Stimulated activated CD4-positive, alpha-beta T cell treated with anti-CD3 and anti-CD28 coated beads, Interleukin-2, amount 100 ng/mL, for 48 hours (primary cell): ENCODE data around the gene DCC.

Experiments
- DNase-seq, 2 donors: peaks; one replicate each; pipeline ENCODE4 v3.0.0-alpha.2; 2020

The DCC gene

DNA sequence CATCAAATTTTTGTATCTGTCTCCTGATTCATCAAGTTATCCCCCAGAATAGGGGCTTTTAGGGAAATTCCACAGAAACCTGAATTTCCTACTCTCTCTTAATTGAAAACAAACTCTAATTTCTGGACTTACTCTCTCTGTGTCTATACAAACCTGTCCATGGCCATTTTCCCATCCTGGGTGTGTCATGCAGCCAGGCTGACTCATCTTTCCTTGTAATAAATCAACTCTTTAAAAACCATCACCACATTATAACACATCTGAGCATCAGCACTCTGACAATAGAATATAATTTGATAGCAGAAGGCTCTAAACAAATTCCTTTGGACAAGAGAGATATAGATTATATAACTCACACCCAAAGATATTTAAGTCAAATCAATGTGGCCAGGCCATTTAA, 610.2 kb downstream of the DCC start:
- no peak for DNase-seq

DNA sequence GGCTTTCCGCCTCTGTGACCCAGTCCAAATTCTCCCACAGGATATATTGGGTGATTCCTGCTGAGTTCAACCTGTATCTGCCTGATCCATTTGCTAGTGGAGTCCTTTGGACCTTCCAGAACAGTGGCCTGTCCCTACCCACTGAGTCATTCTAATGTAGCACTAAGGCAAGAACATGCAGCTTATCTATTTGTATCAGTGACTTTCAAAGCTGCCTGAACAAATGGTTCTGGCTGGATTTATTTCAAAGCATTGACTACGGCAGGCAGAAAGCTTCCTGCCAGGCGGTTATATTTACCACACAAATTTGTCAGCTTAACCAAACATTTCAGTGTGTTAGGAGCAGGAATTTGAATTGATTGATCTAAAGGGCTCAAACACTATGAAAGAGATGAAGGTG, 613.4 kb downstream of the DCC start:
- DNase-seq, result no peak

DNA sequence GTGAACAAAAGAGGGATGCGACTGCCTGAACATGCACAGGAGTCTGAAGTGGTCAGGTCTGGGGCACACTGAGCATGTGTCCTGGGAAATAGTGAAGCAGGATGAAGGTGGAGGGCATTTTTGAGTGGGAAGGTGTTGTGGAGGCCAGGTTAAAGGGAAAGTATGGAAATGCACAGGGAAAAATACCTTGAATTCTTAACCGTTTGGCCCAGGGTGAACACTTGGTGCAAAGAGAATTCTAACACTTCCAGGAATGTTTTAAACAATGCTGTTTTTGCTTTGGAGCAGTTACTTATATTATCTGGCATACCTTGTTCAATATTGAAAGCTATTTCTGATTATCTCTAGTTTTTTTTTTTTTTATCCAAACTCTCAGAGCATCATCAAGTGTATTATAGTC, 623.5 kb downstream of the DCC start:
- DNase-seq, result no peak

DNA sequence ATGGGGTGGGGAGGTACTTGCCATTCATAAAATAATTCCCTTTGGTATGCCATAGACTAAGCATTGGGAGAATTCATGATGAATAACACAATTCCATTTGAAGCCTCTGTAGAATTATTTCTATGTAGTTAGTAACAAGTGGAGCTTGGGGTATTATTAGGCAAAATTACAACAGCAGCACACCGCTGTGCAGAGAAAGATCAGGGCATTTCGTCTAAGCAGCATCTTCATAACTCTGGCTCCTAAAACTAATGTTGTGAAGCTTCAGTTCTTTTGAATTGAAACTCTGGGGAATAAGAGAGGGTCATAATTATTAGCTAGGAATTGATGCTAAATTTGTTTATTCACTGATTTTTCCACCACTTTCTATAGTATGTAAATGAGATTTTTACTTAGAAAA, 630.7 kb downstream of the DCC start:
- DNase-seq, result no peak

DNA sequence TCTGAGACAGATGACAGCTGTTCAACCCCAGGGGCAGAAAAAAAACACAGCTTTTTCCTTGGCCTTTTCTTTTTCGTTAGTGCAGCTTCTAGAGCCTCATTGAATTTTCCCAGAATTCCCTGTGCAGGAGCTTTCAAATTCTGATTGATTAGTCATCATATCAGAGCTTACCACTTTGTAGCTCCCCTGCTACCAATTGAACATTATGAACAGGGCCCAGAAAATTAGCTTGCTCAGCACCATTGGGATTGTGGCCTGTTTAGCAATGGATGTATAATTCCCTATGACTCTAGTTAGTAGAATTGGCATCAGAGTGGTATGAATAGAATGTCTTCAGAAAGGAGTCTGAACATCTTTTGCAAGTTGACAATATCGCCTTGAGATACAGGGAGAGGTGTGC, 631.1 kb downstream of the DCC start:
- no peak for DNase-seq

DNA sequence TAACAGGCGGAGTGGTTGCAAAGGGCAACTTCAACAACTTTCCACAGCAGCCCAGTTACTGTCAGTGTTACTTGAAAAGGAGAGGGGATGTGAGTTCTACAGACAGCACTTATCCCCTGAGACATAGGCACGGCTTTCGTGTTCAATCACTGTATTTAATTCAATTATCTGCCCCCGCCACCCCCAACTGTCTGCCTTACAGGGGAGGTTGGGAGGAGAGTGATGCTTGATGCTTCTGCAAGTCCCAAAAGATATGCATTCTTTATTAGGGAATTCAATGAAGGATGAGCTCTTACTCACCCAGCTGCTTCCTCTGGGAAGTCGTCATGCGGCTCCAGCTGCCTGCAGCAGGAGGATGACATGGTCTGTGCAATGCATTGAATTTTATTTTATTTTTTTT, 639.9 kb downstream of the DCC start:
- DNase-seq, result no peak

DNA sequence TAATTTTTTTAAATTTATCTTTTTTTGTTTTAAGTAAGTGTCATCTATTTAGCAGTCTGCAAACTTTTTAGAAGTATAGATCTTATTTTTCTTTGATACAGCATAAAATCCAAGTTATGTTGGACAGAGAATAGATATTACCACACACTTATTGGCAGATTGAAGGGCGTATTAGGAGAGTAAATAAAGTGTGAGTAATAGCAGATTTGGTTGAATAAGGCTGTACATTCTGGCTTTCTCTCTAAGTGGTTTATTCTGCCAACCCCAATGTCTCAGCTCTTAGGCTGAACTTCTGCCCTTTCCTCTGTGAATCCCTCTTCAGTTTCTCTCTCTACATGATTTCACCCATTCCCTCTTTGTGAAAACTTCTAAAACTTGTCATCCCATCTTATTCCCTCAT, 651.2 kb downstream of the DCC start:
- DNase-seq, result no peak

DNA sequence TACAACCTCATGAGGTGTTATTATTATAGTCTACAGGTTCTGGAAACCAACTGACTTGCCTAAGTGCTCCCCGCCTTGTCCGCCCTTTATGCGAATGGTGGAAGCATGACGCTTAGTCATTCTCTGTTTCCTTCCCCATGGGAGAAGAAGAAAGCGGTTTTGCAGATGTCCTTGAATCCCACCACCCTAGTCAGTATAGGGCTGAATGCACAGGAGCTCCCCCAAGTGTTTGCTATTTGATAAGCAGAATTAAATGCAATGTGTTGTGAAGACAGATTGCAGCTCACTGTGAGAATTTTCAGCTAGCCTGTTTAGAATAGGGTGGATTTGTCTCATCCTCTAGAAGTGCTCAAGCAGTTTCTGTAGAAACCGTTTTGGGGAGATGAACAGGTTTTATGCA, 652.0 kb downstream of the DCC start:
- no peak for DNase-seq

DNA sequence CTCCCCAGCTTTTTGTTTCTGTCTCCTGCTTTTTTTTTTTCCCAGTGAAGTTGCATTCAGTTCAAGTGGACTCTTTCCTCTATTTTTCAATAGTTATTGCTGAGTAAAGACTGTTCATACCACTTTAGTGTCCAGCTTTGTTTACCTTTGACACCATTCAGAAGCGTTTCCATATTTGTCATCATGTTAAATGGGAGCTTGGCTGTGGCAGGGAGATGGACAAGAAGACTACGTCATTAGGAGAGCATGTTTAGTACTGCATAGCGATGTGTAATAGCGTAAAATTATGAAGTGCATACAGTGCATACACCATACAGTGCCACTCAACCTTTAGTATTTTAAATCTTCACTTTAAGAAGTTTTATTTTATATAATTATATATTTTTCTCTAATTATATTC, 655.9 kb downstream of the DCC start:
- no peak for DNase-seq

DNA sequence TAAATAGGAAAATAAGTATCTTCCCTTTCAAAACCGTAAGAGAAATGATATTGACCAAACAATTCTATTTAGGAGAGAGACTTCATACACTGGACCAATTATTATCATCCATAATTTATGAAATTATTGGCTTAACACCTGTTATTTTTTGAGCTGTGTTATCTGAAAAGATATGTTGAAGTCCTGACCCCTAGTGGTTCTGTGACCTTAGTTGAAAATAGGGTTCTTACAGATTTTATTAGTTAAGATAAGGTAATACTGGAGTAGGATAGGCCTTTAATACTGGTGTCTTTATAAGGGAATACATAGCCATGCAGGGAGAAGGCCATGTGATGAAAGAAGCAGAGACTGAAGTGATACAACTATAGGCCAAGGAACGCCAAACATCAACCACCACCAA, 659.6 kb downstream of the DCC start:
- no peak for DNase-seq

DNA sequence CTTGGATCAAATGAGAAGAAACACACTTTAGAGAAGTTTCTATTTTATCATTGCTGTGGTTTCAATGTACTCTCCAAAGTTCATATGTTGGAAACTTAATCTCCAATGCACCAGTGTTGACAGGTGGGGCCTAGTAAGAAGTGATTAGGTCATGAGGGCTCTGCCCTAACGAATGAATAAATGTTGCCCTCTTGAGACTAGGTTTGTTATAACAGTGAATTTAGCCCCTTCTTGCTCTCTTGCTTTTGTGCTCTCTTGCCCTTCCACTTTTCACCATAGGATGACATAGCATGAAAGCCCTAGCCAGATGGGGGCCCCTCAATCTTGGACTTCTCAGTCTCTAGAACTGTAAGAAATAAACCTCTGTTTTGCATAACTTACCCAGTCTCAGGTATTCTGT, 664.8 kb downstream of the DCC start:
- DNase-seq, result no peak

DNA sequence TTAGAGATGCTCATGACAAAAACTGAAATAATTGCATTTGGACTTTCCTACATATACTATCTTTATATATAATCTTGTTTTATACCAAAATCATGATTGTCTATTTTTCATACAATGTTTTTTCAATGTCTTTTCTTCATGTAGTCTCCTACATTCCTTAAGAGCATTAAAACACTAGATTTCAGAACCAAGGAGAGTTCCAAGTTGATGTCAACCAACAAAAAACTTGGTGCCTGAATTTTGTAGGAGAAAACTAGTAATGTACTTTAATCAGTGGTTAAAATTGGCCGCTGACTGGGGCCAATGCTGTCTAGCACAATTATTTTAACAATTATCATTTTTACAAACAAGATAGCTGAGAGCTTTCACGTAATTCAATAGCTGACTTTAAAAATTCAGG, 678.8 kb downstream of the DCC start:
- DNase-seq, result no peak

DNA sequence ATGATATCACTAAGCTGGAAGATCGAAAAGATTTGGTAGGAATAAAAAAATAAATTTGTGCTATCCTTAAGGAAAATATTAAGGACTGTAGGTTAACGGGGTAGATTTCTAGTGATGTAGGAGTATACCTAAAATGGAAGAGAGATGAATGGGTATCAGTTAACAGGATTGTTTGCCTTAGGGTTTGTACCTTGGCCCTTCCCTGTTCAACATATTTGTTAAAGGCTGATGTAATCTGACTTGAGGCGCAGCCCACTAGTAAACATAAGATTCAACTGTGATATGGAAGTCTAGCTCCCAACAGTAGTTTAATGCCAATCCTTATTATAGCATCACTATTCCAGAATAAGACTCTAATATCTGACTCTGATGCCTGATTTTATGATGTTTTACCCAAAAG, 685.2 kb downstream of the DCC start:
- DNase-seq, result no peak

DNA sequence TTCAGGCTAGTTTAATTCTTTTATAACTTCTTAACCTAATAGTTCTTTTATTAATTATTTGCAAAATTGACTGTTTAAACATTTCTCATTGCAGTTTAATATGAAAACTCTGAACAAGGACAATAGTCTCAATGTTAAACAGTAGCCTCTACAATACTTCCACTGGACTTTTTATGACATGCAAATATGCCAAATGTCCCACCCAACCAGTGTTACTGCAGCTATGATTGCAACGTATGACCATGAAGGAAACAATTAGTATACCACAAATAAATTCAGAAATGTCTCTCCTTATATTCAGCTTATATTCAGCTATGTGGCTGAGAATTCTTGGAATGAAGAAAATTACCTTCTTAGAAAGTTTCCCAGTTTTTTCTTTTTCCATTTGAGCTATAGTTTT, 688.6 kb downstream of the DCC start:
- no peak for DNase-seq

DNA sequence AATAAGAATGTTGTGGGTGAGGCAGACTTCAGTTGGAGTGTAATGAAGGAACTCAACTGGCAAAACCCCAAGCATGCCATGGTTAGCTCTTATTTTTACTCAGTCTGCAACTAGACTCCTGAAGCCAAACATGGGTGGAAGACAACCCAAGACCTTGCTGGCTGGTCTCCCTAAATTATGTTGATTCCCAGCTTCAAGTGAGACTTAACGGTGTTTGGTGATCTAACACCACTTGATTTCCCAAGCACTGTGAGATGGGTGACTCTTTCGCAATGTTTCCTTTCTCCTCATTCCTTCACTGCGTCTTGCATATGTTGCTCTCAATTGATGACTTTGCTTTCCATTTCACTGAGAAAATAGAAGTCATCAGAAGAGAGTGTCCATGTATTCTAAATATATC, 693.1 kb downstream of the DCC start:
- no peak for DNase-seq

DNA sequence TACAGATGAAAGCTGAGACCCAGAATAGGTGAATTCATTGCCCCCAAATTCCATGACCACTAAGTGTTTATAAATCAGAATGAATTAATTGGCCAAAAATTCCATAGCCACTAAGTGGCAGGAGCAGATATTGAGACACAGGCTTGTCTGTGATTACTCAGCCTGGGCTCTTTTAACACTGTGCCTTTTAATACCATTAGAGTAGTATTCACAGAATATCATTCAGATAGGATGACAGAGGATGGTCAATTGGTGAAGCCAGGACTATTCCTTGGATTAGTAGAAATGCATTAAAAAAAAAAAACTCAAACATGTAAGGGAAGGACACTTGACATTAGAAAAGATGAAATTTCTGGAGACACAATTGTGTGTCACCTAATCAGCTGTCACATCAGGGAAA, 698.6 kb downstream of the DCC start:
- no peak for DNase-seq

DNA sequence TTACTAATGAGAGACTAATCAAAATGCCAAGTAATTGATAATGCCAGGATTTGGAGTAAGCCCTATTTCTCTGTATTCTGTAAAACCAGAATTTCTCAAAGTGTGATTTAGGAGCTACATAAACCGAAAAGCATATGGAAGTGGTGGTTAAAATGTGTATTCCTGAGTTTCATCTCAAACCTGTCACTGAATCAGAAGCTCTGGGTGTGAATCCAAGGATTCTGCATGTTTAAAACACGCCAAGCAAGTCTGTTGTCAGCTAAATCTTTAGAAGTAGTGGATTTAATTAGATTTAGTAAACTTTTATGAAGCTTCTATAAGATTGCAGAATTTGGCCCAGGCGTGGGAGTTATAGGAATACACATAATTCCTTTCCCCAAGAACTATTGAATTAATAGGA, 700.3 kb downstream of the DCC start:
- no peak for DNase-seq

DNA sequence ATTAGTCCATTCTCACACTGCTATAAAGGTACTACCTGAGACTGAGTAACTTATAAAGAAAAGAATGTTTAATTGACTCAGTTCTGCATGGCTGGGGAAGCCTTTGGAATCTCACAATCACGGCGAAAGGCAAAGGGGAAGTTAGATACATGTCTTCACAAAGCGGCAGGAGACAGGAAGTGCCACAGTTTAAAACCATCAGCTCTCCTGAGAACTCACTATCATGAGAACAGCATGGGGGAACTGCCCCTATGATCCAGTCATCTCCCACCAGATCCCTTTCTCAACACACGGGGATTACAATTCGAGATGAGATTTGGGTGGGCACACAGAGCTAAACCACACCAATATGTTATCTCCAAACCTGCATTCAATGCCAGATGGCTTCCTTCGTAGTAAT, 716.1 kb downstream of the DCC start:
- DNase-seq, result no peak

DNA sequence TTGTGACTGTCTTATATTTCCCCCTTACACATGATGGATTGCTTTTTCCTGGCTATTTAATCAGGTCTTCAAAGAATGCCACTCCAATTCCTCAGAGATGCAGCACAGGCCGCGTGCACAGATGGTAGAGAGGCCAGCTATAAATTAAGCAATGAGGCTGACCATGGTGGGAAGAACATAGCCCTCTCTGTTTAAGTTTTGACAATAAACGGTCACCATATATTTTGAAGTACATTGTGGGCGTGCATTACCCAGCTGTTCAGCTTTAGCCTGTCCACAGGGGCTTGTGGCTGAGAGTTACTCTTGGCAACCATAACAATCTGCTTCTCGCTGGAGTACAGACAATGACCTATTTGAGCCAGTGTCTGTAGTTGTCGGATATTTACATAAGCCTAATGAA, 730.8 kb downstream of the DCC start:
- no peak for DNase-seq

DNA sequence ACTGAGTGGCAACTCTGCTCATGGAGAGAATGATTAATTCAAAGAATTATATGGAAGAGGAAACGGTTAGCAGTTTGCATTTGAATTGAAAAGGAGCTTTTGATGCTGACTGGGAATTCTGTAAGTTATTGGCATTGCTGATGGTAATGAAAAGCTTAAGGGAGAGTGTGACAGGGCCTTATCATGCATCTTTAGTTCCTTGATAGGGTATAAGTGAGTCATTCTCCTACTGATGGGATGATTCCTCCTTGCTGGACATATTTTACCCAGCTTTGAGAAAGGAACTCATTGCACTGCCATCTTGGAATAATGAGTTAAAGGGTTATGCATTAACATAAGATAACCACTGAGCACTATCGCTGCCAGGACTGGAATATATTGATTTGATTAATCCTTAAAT, 740.7 kb downstream of the DCC start:
- DNase-seq, result no peak

DNA sequence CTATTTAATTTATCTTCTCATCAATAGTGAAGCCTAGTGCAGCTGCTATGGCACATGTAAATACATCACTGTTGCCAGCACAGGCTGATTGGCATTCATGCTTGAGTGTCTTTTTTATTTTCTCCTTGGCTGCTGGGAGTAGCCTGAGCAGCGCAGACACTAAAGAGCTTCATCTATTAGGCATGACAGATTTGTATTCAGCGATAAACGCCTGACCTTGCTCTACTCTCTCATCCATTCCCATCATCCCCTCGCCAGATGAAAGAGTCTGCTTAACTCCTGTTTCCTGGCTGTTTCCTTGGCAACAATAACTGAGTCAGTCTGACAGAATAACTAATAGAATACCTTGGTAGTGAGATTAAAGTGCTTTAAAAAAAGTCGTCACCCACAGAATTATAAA, 753.6 kb downstream of the DCC start:
- DNase-seq, result no peak

DNA sequence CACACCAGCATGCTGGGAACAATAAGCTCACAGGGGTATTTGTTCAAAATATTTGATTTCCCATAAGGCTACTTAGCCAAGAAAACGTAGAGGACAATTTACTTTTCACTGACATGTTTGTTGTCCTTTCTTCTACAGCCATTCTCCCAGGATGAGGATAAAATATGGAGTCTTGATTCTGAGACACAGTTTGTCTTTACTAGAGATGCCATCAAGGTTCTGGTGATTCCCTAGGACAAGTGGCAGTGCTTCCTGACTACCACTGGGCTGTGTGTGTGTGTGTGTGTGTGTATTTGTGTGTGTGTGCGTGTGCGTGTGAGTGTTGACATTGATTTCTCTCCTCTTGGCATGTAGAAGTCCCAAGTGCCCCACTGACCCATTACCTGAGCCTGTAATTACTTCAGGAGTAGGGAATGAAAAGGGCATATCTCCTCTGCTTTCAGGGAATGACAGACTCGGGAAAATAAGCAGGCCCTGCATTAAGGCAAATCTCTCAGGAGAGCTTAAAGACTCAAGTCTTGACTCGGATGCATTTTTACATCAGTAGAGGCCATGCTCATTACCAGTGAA, 761.6 kb downstream of the DCC start:
- no peak for DNase-seq

DNA sequence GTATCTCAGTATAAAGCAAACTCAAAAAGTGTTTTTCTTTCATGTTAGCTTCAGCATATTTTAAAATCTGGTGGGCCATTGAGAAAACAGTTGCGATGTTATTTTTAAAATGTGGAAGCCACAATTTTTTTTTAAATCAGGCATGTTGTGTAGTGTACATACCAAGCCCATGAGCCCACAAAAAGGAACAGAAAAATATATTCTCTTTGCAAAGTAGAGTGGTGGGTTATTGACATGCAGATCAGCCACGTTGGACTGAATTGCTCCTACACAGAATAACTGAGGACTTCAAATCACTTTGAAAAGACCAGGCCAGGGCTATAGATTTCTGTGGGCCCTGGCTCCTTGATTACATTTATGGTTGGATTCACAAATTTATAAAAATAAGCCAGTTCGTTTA, 774.4 kb downstream of the DCC start:
- no peak for DNase-seq

DNA sequence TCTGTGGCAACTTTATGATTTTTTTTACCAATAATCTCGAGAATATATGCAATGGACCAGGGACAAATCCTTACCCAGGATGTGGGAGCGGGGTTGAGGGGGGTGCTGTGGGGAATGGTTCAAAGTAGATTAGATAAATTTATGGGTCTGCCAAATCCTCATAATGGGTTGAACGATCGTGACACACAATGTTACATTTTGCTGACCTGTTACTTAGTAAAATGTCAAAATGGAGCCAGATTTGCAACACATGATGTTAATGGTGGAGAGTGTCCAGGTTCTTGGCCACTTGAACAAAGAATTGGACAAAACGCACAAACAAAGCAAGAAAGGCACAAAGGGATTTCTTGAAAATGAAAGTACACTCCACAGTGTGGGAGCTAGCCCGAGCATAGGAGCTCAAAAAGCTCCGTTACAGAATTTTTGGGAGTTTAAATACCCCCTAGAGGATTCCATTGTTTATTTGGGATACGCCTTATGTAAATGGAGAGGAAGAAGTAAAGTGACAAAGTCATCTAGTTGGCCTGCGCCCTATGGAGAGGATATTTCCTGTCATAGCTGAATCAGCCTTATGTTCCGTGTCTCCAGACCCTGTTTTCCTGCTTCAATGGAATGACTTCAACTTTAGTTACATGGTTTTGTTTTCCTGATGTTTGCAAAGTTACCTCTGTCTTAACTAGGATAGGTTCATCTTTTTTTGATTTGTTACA, 776.0 kb downstream of the DCC start:
- no peak for DNase-seq

DNA sequence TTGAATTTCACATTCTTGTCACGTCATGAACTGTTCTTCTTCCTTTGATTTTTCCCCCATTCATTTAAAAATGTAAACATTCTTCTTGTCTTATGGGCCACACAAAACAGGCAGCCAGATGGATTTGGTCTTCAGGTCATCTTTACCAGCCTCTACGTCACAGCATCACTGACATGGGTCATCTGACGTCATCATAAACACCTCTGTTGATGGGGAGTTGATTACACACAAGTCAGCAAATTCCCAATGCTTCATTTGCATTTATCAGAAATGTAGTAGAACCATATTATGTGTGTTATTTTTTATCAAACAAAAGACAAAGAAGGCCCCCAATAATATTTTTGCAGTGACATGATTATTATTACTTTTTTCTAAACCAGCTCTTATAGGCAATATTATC, 777.9 kb downstream of the DCC start:
- DNase-seq, result no peak

DNA sequence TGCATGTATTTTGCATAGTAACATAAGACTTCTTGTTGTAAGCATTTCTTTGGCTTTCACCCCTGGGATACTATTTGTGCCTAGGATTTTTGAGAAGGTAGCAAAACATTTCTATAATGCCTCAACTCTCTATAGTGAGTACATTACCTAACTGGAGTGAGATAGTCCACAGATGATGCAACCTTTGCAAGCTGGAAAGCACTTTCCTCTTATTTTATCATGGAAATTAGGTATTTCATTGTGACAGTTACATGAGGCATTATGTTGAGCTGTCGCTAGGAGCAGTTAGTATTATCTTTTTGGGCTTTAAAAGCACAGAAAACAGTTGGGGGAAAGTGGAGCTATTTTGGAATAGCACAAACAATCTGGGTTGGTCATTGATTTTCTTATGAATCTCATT, 786.2 kb downstream of the DCC start:
- no peak for DNase-seq
